IPS-NIHi7 (cell line): Measurements from ENCODE around the gene LRRC45.
A peak's percentile ranks its signal among the peaks of the same experiment; 100 is the strongest.

ENCODE experiments used
- DNase-seq: peaks from one replicate; pipeline ENCODE4 v3.0.0; 2012; ENCODE audit warnings: mixed read lengths; ENCODE audit errors: extremely low spot score

The LRRC45 gene

GRCh38 chr17:82062076-82062983 lies 39.2 kb downstream of the LRRC45 start:
- DNase-seq, result no peak

GRCh38 chr17:82062984-82063368 lies 39.9 kb downstream of the LRRC45 start:
- no peak for DNase-seq

- no peak for DNase-seq
These were observed 40.6 kb downstream of the LRRC45 start for GRCh38 chr17:82063424-82064415.

GRCh38 chr17:82064433-82065192 lies 41.5 kb downstream of the LRRC45 start:
- no peak for DNase-seq

- DNase-seq, result peak; percentile 43
These were observed 42.1 kb downstream of the LRRC45 start for GRCh38 chr17:82065193-82065637.

DNA sequence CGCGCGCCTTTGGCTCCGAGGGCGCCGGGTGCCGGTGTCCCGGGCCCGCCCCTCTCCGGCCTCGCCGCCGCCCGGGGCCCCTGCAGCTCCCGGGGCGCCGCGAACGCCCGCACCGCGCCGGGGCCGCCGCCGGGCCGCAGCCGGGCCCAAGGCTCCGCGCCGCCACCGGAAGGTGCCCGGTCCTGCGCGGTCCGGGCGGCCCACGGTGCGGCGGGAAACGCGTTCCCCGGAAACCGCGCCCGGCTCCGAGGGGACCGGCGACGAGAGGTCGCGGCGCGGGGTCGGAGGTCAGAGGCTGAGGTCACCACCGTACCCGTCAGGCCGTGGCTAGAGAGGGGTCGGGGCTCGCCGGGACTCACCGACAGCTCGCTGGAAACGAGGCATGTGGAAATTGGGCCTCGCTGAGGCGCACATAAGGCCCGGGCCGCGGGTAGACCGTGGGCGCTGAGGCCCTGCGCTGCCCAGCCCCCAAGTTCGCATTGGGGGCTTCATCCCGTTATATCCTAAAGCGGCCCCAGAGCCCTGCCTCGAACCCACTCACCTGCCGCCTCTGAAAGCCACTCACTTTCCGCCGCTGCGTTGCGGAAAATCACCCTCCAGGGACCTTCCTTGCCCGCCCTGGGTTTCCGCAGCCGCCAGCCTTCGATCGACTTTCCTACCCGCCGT lies 42.7 kb downstream of the LRRC45 start, which contains the start of gene DUS1L:
DUS1L (minus strand) TSS at position 167 of the 666 bp plus-strand sequence. CDS start 745 bp downstream, outside the sequence.
- DNase-seq, result peak; percentile 93

GRCh38 chr17:82070611-82071010 lies 47.5 kb downstream of the LRRC45 start:
- DNase-seq, result no peak

GRCh38 chr17:82072827-82073226 lies 49.7 kb downstream of the LRRC45 start:
- DNase-seq, result no peak

DNA sequence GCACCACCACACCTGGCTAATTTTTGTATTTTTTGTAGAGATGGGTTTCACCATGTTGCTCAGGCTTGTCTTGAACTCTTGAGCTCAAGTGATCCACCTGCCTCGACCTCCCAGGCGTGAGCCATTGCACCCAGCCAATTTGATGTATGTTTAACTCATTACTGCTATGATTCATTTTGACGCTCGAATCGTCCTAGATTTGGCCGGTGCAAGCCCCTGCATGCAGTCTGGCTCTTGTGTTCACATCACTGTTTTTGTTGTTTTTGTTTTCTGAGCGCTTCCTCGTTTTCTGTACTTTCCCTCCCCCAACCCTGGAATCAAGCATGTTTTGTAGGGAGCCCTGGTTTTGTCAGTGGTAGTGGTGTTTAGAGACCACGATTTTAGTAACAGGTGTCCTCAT lies 50.3 kb downstream of the LRRC45 start:
- no peak for DNase-seq

- DNase-seq, result no peak
These were observed 53.1 kb downstream of the LRRC45 start for GRCh38 chr17:82076018-82076784.

GRCh38 chr17:82076785-82077591 lies 53.9 kb downstream of the LRRC45 start:
- no peak for DNase-seq

DNA sequence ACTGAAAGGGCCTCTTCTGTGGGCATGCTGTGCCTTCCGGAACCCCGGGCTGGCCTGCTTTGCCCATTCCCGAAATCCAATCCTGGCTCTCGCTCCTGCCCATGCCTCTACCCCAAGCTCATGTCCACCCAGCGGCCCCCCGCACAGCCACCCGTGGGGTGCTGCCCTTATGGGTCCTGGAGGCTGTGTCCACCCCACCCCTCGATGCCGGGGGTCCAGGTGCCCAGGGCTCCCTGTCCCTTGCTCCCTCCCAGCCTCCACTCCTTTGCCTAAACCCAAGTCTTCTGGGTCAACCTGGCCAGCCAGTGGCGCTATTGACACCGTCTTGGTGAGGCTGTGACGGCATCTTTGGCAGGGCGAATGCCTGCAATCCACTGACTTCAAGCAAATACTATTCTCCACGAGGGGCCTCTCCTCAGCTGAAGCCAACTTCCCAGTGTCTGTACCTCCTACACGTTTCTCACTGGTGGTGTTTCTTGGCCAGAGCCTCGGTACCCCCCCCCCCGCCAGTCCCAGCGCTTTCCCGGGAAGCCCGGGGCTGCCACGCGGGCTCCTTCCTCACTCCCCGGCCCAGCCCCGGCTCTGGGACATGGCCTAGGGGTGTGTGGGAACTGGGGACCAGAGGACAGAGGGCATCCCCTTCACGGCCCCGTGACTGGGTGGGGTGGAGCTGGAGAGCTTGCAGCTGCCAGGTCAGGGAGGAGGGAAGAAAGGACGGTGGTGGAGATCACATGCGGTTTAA lies 54.7 kb downstream of the LRRC45 start:
- no peak for DNase-seq

DNA sequence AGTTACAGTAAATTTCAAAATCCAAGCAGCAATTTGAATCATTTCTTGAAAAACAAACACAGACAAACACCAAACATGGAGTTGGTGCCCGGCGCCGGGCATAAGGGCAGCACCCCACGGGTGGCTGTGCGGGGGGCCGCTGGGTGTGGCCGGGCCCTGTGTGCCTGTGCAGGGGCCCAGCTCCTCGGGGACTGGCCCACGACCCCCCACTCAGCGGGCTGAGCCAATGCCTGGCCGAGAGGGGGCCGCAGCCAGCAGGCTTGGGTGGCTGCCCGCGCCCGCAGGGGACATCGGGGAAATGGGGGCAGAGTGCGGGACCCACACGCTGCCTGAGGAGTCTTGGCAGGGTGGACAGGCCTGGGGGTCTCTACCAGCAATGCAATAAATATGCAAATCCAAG lies 55.3 kb downstream of the LRRC45 start:
- no peak for DNase-seq

DNA sequence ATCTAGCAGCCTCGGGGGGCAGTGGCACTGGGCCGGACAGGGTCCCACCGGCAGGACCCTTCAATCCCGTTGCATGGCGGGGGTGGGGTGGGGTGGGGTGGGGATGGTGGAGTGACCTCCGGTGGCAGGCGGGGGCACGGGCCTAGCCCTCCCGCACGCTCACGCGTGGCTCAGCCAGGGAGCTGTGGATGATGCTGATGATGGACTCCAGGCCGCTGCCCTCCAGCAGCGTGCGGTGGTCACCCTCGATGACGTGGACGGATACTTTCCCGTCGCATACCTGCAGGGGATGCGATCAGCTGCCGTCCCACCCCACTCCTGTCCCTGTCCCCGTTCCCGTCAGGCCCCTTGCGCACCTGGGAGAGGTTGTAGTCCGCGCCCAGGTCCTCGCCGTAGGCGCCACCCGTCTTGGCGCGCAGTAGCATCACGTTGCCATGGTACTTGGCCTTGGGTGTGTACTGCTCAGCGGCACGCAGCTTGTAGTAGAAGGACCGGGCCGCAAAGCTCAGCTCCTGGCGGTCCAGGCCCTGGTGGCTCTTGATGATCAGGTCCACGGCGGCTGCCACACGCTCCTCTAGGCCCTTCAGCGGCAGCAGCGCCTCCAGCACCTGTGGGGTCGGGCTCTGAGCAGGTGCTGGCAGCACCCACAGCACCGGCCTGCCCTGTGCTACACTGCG lies 56.0 kb downstream of the LRRC45 start:
- DNase-seq, result no peak

- DNase-seq, result no peak
These were observed 57.1 kb downstream of the LRRC45 start for GRCh38 chr17:82080048-82080788.
